SK-N-SH (cell line): ENCODE data around the gene REPS2. TPM values are rescaled to one million over a fixed set of nuclear protein-coding genes. Genes with fewer than 3 reads are reported as not detected.

Experiments
- CTCF ChIA-PET: fragments of 300-600, 350-600 bp; formaldehyde crosslinking; extraction: SDS; loops from one replicate; lab custom pipeline; 2021; lab: Yijun Ruan, JAX
- POLR2A ChIA-PET: fragments of 350-600 bp; sonication (Branson Sonifier 250); formaldehyde crosslinking; extraction: SDS; loops from one replicate; lab custom pipeline; 2020; ENCODE audit warnings: antibody characterized with exemption, inconsistent platforms; lab: Yijun Ruan, JAX
- DNase-seq: peaks from one replicate; pipeline ENCODE4 v3.0.0; 2012
- H2AFZ ChIP-seq: fragments of 200-600 bp; sonication (generic); 2 replicates; pipeline ENCODE4 v1.8.1; 2016; ENCODE audit warnings: antibody characterized with exemption, mild to moderate bottlenecking, low read depth
- H3F3A ChIP-seq: fragments of 200-600 bp; sonication (generic); replicated peaks from 2 replicates; pipeline ENCODE3; 2016; ENCODE audit warnings: antibody characterized with exemption, mild to moderate bottlenecking; ENCODE audit not compliant: insufficient read depth
- H3K27ac ChIP-seq, 2 experiments: fragments of 200-500 bp in 1 of 2; fragments of 200-600 bp in 1 of 2; sonication (Bioruptor generic) in 1 of 2; sonication (generic), shearing (Covaris generic) in 1 of 2; 2 replicates each; pipeline versions ENCODE4 v1.5.1 to v1.6.1; 2014 to 2016; ENCODE audit warnings: low read depth in 2 of 2, inconsistent platforms in 1 of 2, low read length in 1 of 2, mild to moderate bottlenecking in 1 of 2, mixed read lengths in 1 of 2
- H3K27me3 ChIP-seq: fragments of 200-600 bp; sonication (generic), shearing (Covaris generic); 2 replicates; pipeline ENCODE4 v1.6.1; 2016; ENCODE audit warnings: mixed run types; ENCODE audit not compliant: insufficient read depth
- H3K36me3 ChIP-seq, 2 experiments: fragments of 200-500 bp in 1 of 2; fragments of 200-600 bp in 1 of 2; sonication (Bioruptor generic) in 1 of 2; sonication (generic) in 1 of 2; replicated peaks in 1 of 2; 2 replicates each; pipeline versions ENCODE3 to v1.5.1; 2014 to 2016; ENCODE audit warnings: low read length in 1 of 2, mild to moderate bottlenecking in 1 of 2; ENCODE audit not compliant: insufficient read depth in 2 of 2, control insufficient read depth in 1 of 2
- H3K4me1 ChIP-seq, 2 experiments: fragments of 200-500 bp in 1 of 2; fragments of 200-600 bp in 1 of 2; sonication (Bioruptor generic) in 1 of 2; sonication (generic), shearing (Covaris generic) in 1 of 2; 2 replicates each; pipeline versions ENCODE4 v1.5.1 to v1.6.1; 2014 to 2016; ENCODE audit warnings: low read depth in 1 of 2, low read length in 1 of 2, mixed run types in 1 of 2; ENCODE audit not compliant: insufficient read depth in 2 of 2, control insufficient read depth in 1 of 2
- H3K4me2 ChIP-seq: fragments of 200-600 bp; sonication (generic), shearing (Covaris generic); 2 replicates; pipeline ENCODE4 v1.6.1; 2017; ENCODE audit warnings: mixed run types
- H3K4me3 ChIP-seq, 2 experiments: fragments of 200-500 bp in 1 of 2; fragments of 200-600 bp in 1 of 2; sonication (Bioruptor generic) in 1 of 2; sonication (generic), shearing (Covaris generic) in 1 of 2; 2 replicates each; pipeline versions ENCODE4 v1.5.1 to v1.8.1; 2014 to 2016; ENCODE audit warnings: low read depth in 2 of 2, inconsistent platforms in 1 of 2, low read length in 1 of 2, mild to moderate bottlenecking in 1 of 2, mixed read lengths in 1 of 2, moderate library complexity in 1 of 2
- H3K79me2 ChIP-seq: fragments of 200-600 bp; sonication (generic); 2 replicates; pipeline ENCODE4 v1.8.1; 2017; ENCODE audit warnings: mild to moderate bottlenecking; ENCODE audit not compliant: insufficient read depth
- H3K9ac ChIP-seq: fragments of 200-600 bp; sonication (generic); 2 replicates; pipeline ENCODE4 v1.6.1; 2017; ENCODE audit warnings: mixed run types
- H3K9me2 ChIP-seq: fragments of 200-600 bp; sonication (generic); 2 replicates; pipeline ENCODE4 v1.6.1; 2017; ENCODE audit warnings: mixed run types
- H3K9me3 ChIP-seq: fragments of 200-600 bp; sonication (generic); 2 replicates; pipeline ENCODE4 v1.6.1; 2017; ENCODE audit warnings: mixed run types, mild to moderate bottlenecking, moderate library complexity
- H4K20me1 ChIP-seq: fragments of 200-600 bp; sonication (generic); 2 replicates; pipeline ENCODE4 v1.6.1; 2017; ENCODE audit warnings: mild to moderate bottlenecking, mixed run types; ENCODE audit not compliant: insufficient read depth
- CHD2 ChIP-seq: fragments of 150-350 bp; IDR thresholded peaks from 2 replicates; pipeline ENCODE4 v1.6.1; 2018; ENCODE audit warnings: low read length; ENCODE audit not compliant: partially characterized antibody
- CTCF ChIP-seq: fragments of 200-600 bp; sonication (generic); IDR thresholded peaks from 2 replicates; pipeline ENCODE4 v1.6.1; 2017; ENCODE audit warnings: antibody characterized with exemption, mild to moderate bottlenecking, moderate library complexity
- EP300 ChIP-seq, 2 experiments: IDR thresholded peaks; 2 replicates each; pipeline versions ENCODE4 v1.4.0 to v1.6.1; 2012; ENCODE audit warnings: borderline replicate concordance in 1 of 2, low read depth in 1 of 2, low read length in 1 of 2
- EZH2phosphoT487 ChIP-seq: fragments of 200-600 bp; sonication (generic); IDR thresholded peaks from 2 replicates; pipeline ENCODE4 v1.6.1; 2017; ENCODE audit warnings: low read depth, mixed run types, mild to moderate bottlenecking, antibody characterized with exemption, moderate library complexity, borderline replicate concordance
- FOSL2 ChIP-seq: IDR thresholded peaks from 2 replicates; pipeline ENCODE4 v1.4.0; 2012; ENCODE audit warnings: low read depth, mild to moderate bottlenecking, moderate library complexity, borderline replicate concordance
- JUND ChIP-seq: IDR thresholded peaks from 2 replicates; pipeline ENCODE4 v1.4.0; 2012
- MEF2A ChIP-seq: IDR thresholded peaks from 2 replicates; pipeline ENCODE4 v1.4.0; 2012; ENCODE audit warnings: low read depth, borderline replicate concordance
- NFIC ChIP-seq: IDR thresholded peaks from 2 replicates; pipeline ENCODE4 v1.4.0; 2012; ENCODE audit warnings: borderline replicate concordance
- NRF1 ChIP-seq: IDR thresholded peaks from 2 replicates; pipeline ENCODE4 v1.6.1; 2012; ENCODE audit warnings: low read depth, mild to moderate bottlenecking, low read length
- PBX3 ChIP-seq: IDR thresholded peaks from 2 replicates; pipeline ENCODE4; 2012
- POLR2AphosphoS5 ChIP-seq: IDR thresholded peaks from 2 replicates; pipeline ENCODE4 v1.6.1; 2012; ENCODE audit warnings: low read depth, low read length
- SIN3A ChIP-seq: IDR thresholded peaks from 2 replicates; pipeline ENCODE4 v1.6.1; 2012; ENCODE audit warnings: low read depth, mild to moderate bottlenecking, low read length, moderate library complexity, borderline replicate concordance
- SMC3 ChIP-seq: IDR thresholded peaks from 2 replicates; pipeline ENCODE4 v1.6.1; 2012; ENCODE audit warnings: low read depth, low read length, improper control_type of control experiment
- TAF1 ChIP-seq: IDR thresholded peaks from 2 replicates; pipeline ENCODE4 v1.6.1; 2012; ENCODE audit warnings: low read depth, mild to moderate bottlenecking, low read length, moderate library complexity, borderline replicate concordance
- TCF12 ChIP-seq: IDR thresholded peaks from 2 replicates; pipeline ENCODE4 v1.4.0; 2012
- WGBS: methylation state at CpG from one replicate; pipeline ENCODE4 v1.1.6; 2017; ENCODE audit warnings: low lambda C conversion rate; 5-methylcytosine and 5-hydroxymethylcytosine counted together
- polyA plus RNA-seq, 3 experiments: library from polyadenylated mRNA; depleted of rRNA; stranded (reverse); fragments of >200 nt; gene quantifications; 2 replicates each; pipeline ENCODE4 v1.2.3, GENCODE V29; 2012
- TF ChIP-seq, protein P1 (sequence below): fragments of 150-350 bp; IDR thresholded peaks from 2 replicates; pipeline ENCODE4 v1.6.1; 2017; ENCODE audit warnings: antibody characterized with exemption, low read length, low read depth, borderline replicate concordance
- TF ChIP-seq, protein P2 (sequence below): IDR thresholded peaks from 2 replicates; pipeline ENCODE4 v1.6.1; 2012; ENCODE audit warnings: mild to moderate bottlenecking, low read depth, low read length, moderate library complexity

REPS2 gene
- polyA plus RNA-seq, 1 of the 3 experiments (the other 2 are of a cell fraction) = 0.62 TPM

GRCh38 chrX:17032351-17032750 is 85.9 kb downstream of the REPS2 start:
- TF ChIP-seq JUND (peak; percentile 61), FOSL2 (peak; percentile 57; the same call in 1 of the 2 replicates), EP300 (IDR thresholded peaks at IDR 0.05; ENCODE audit: borderline replicate concordance in 1 of 2, low read depth in 1 of 2, low read length in 1 of 2) (peak in 1 of 2 experiments; percentile 52; a peak in 1 of 4 replicates), POLR2AphosphoS5 (peak; percentile 35; the same call in 1 of the 2 replicates), TAF1 (no peak), SMC3 (no peak), NRF1 (no peak), PBX3 (peak; percentile 90), NFIC (peak; percentile 56; the same call in 1 of the 2 replicates), TCF12 (peak; percentile 76)
- WGBS = 9% methylated on average over 4 of the region's 4 CpGs
- Histone ChIP-seq H3K9ac (no peak overlapping the region), H3K36me3 (no peaks in the 10 kb centered on the region), H3K9me3 (no peaks in the 10 kb centered on the region), H3K27ac (no peak overlapping the region), H4K20me1 (no peaks in the 10 kb centered on the region), H3K9me2 (no peaks in the 10 kb centered on the region), H2AFZ (no peak overlapping the region), H3K79me2 (no peaks in the 10 kb centered on the region), H3K4me2 (no peak overlapping the region), H3F3A (no peaks in the 10 kb centered on the region), H3K4me3 (no peak overlapping the region), H3K4me1 (no peaks in the 10 kb centered on the region), H3K27me3 (peaks cover 2% of the 10 kb centered on the region; the same call in 1 of the 2 replicates)
- no peak for DNase-seq
- ChIA-PET CTCF (interaction anchor here (0.6 kb wide), 1 partner anchor 36 kb away, joined by 3 read pairs; no protein-coding TSS in a partner anchor), POLR2A (no interaction called here)

GRCh38 chrX:17033225-17033624 is 86.8 kb downstream of the REPS2 start:
- Histone ChIP-seq H3K4me2 (no peak overlapping the region), H3F3A (no peaks in the 10 kb centered on the region), H3K36me3 (no peaks in the 10 kb centered on the region), H3K4me1 (peaks cover 0 to under 1% of the 10 kb centered on the region in 2 experiments; a peak in 1 of 4 replicates), H3K27ac (no peak overlapping the region), H2AFZ (no peak overlapping the region), H3K9ac (no peak overlapping the region), H3K27me3 (peaks cover 5% of the 10 kb centered on the region; the same call in 1 of the 2 replicates), H3K9me3 (no peaks in the 10 kb centered on the region), H3K79me2 (no peaks in the 10 kb centered on the region), H3K9me2 (no peaks in the 10 kb centered on the region), H3K4me3 (no peak overlapping the region), H4K20me1 (no peaks in the 10 kb centered on the region)
- no peak for DNase-seq
- CTCF ChIA-PET = interaction anchor here (2.3 kb wide), 1 partner anchor 14 kb away, joined by 13 read pairs; no protein-coding TSS in a partner anchor
- POLR2A ChIA-PET = no interaction called here
- TF ChIP-seq TCF12 = no peak
- TF ChIP-seq, protein P1, sequence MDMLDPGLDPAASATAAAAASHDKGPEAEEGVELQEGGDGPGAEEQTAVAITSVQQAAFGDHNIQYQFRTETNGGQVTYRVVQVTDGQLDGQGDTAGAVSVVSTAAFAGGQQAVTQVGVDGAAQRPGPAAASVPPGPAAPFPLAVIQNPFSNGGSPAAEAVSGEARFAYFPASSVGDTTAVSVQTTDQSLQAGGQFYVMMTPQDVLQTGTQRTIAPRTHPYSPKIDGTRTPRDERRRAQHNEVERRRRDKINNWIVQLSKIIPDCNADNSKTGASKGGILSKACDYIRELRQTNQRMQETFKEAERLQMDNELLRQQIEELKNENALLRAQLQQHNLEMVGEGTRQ = no peak
- no peak for TF ChIP-seq EZH2phosphoT487
- TF ChIP-seq PBX3 = no peak
- no peak for TF ChIP-seq SIN3A
- TF ChIP-seq MEF2A = no peak
- TF ChIP-seq, protein P2, sequence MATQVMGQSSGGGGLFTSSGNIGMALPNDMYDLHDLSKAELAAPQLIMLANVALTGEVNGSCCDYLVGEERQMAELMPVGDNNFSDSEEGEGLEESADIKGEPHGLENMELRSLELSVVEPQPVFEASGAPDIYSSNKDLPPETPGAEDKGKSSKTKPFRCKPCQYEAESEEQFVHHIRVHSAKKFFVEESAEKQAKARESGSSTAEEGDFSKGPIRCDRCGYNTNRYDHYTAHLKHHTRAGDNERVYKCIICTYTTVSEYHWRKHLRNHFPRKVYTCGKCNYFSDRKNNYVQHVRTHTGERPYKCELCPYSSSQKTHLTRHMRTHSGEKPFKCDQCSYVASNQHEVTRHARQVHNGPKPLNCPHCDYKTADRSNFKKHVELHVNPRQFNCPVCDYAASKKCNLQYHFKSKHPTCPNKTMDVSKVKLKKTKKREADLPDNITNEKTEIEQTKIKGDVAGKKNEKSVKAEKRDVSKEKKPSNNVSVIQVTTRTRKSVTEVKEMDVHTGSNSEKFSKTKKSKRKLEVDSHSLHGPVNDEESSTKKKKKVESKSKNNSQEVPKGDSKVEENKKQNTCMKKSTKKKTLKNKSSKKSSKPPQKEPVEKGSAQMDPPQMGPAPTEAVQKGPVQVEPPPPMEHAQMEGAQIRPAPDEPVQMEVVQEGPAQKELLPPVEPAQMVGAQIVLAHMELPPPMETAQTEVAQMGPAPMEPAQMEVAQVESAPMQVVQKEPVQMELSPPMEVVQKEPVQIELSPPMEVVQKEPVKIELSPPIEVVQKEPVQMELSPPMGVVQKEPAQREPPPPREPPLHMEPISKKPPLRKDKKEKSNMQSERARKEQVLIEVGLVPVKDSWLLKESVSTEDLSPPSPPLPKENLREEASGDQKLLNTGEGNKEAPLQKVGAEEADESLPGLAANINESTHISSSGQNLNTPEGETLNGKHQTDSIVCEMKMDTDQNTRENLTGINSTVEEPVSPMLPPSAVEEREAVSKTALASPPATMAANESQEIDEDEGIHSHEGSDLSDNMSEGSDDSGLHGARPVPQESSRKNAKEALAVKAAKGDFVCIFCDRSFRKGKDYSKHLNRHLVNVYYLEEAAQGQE = no peak
- no peak for TF ChIP-seq CTCF
- TF ChIP-seq CHD2 = no peak
- no peak for TF ChIP-seq POLR2AphosphoS5
